ENCODE data around the gene RTBDN. TPM values are rescaled to one million over a fixed set of nuclear protein-coding genes. Genes with fewer than 3 reads are reported as not detected.
A peak's percentile ranks its signal among the peaks of the same experiment; 100 is the strongest.

RTBDN gene
- total RNA-seq, 1 experiment from 2014 or later = 25.1 TPM

GRCh38 chr19:12806242-12807081 is 27.9 kb downstream of the RTBDN start, which contains the start of gene RNASEH2A (continued):
- no peak for TF ChIP-seq ATF3 (IDR thresholded peaks at IDR 0.05)
- TF ChIP-seq POLR2AphosphoS5 (IDR thresholded peaks at IDR 0.05; ENCODE audit: low read depth, low read length) = peak; percentile 85
- peak; percentile 76; the same call in 1 of the 2 replicates for TF ChIP-seq ZFX (IDR thresholded peaks at IDR 0.05)
- peak; percentile 86 for TF ChIP-seq YY1 (IDR thresholded peaks at IDR 0.05; ENCODE audit: extremely low read depth, insufficient replicate concordance, low read depth, low read length)
- no peak for TF ChIP-seq JUND (IDR thresholded peaks at IDR 0.05)

GRCh38 chr19:12804051-12804450 is 30.3 kb downstream of the RTBDN start:
- CTCF ChIA-PET = no interaction called here
- Histone ChIP-seq H3K9me3 (ENCODE audit: control insufficient read depth in 1 of 2, insufficient read depth in 1 of 2, low read depth in 1 of 2, low read length in 2 of 2) (no peaks in the 10 kb centered on the region), H3K4me1 (ENCODE audit: control insufficient read depth in 1 of 2, insufficient read depth in 2 of 2, low read length in 2 of 2) (peaks cover 20 to 42% of the 10 kb centered on the region in 2 experiments; a peak in 3 of 4 replicates), H3K4me3 (replicated peaks in 1 of 2; ENCODE audit: low read depth in 1 of 2, low read length in 2 of 2) (no peak overlapping the region), H3K9me2 (ENCODE audit: insufficient read depth) (no peaks in the 10 kb centered on the region), H3K79me2 (ENCODE audit: insufficient read depth, low read length) (peaks cover 35% of the 10 kb centered on the region), H4K20me1 (ENCODE audit: insufficient read depth) (no peaks in the 10 kb centered on the region), H3K9ac (ENCODE audit: low read length) (no peak overlapping the region), H3K27me3 (ENCODE audit: insufficient read depth, low read length) (no peaks in the 10 kb centered on the region), H2AFZ (ENCODE audit: low read depth, low read length, poor library complexity, severe bottlenecking) (no peak overlapping the region), H3K27ac (ENCODE audit: low read depth, low read length) (no peak overlapping the region), H3K36me3 (ENCODE audit: control insufficient read depth in 1 of 2, insufficient read depth in 2 of 2, low read length in 2 of 2) (peaks cover 8 to 20% of the 10 kb centered on the region in 2 experiments; a peak in 3 of 4 replicates), H3K4me2 (ENCODE audit: low read length) (no peak overlapping the region)
- ATAC-seq = no peak
- no peak for DNase-seq (ENCODE audit: low read depth, low spot score)
- no TSS peak for BruUV-seq (replicated peaks)
- intact Hi-C loops (cut with micrococcal nuclease) = loop anchor here (5.0 kb wide), 1 partner anchor 33 kb away; the partner anchor contains the start of gene MAST1
- RAD21 ChIA-PET (ENCODE audit: low non-redundant PET in 1 of 2, low total read pairs in 2 of 2, uncharacterized antibody in 2 of 2, unreplicated experiment in 2 of 2) = no interaction called here
- TF ChIP-seq EZH2 (IDR thresholded peaks at IDR 0.05) (no peak), POLR2AphosphoS5 (IDR thresholded peaks at IDR 0.05; ENCODE audit: low read depth, low read length) (no peak), SRF (IDR thresholded peaks at IDR 0.05; ENCODE audit: low read depth) (no peak), EZH2phosphoT487 (IDR thresholded peaks at IDR 0.05; ENCODE audit: borderline replicate concordance) (no peak), ATF3 (IDR thresholded peaks at IDR 0.05) (no peak), JUND (IDR thresholded peaks at IDR 0.05) (no peak), EGR1 (IDR thresholded peaks at IDR 0.05; ENCODE audit: low read depth) (no peak), SIN3A (IDR thresholded peaks at IDR 0.05; ENCODE audit: low read depth) (no peak)
- POLR2A ChIA-PET = no interaction called here

Measured in HCT116 (cell line).